Stimulated activated CD8-positive, alpha-beta memory T cell treated with anti-CD3 and anti-CD28 coated beads, Interleukin-15, amount 100 ng/mL, for 48 hours (primary cell): ENCODE data around the gene FRMPD1.
A peak's percentile ranks its signal among the peaks of the same experiment; 100 is the strongest.
"Not testable (repeated sequence)": the region's sequence is repeated elsewhere in the genome, so short reads cannot be mapped to it uniquely, and the experiment has no call there.

Experiments used
- DNase-seq, 2 donors: peaks; one replicate each; pipeline ENCODE4 v3.0.0-alpha.2; 2020; ENCODE audit warnings: low read depth in 2 of 2

FRMPD1 gene

GRCh38 chr9:37732952-37733351 is 82.2 kb downstream of the FRMPD1 start:
- no peak for DNase-seq

- DNase-seq, result no peak
Observed at GRCh38 chr9:37739222-37739621, 88.5 kb downstream of the FRMPD1 start.

- DNase-seq, result no peak
Observed at GRCh38 chr9:37740128-37740527, 89.4 kb downstream of the FRMPD1 start.

GRCh38 chr9:37740631-37741328 is 90.0 kb downstream of the FRMPD1 start:
- no peak for DNase-seq

- no peak for DNase-seq
Observed at GRCh38 chr9:37745970-37746369, 95.2 kb downstream of the FRMPD1 start.

- DNase-seq, result no peak
Observed at GRCh38 chr9:37746448-37747270, 95.9 kb downstream of the FRMPD1 start.

- DNase-seq, result peak; percentile 22 to 43
Observed at GRCh38 chr9:37747271-37747753, 96.6 kb downstream of the FRMPD1 start.

- no peak for DNase-seq
Observed at GRCh38 chr9:37749129-37749528, 98.4 kb downstream of the FRMPD1 start.

- DNase-seq, result no peak
Observed at GRCh38 chr9:37751186-37751585, 100.4 kb downstream of the FRMPD1 start.

GRCh38 chr9:37751704-37752103 is 101.0 kb downstream of the FRMPD1 start:
- DNase-seq, result not testable (repeated sequence)

- not testable (repeated sequence) for DNase-seq
Observed at GRCh38 chr9:37752112-37752511, 101.4 kb downstream of the FRMPD1 start.

- DNase-seq, result peak in 1 of 2 donors; percentile 6
Observed at GRCh38 chr9:37752642-37753488, 102.1 kb downstream of the FRMPD1 start.

GRCh38 chr9:37753489-37754190 is 102.9 kb downstream of the FRMPD1 start, which contains the start of gene TRMT10B:
Gene TRMT10B, plus strand, starts transcription at chr9:37753805. Its CDS starts 8,127 bp downstream, at chr9:37761932.
- DNase-seq, result peak; percentile 57 to 65

- DNase-seq, result no peak
Observed at GRCh38 chr9:37758747-37759146, 108.0 kb downstream of the FRMPD1 start.

- no peak for DNase-seq
Observed at GRCh38 chr9:37760416-37761161, 109.8 kb downstream of the FRMPD1 start.

- DNase-seq, result no peak
Observed at GRCh38 chr9:37761511-37761910, 110.8 kb downstream of the FRMPD1 start.

GRCh38 chr9:37765263-37765662 is 114.5 kb downstream of the FRMPD1 start:
- not testable (repeated sequence) for DNase-seq

- DNase-seq, result no peak
Observed at GRCh38 chr9:37769306-37769705, 118.6 kb downstream of the FRMPD1 start.

GRCh38 chr9:37769995-37770394 is 119.2 kb downstream of the FRMPD1 start:
- no peak for DNase-seq

GRCh38 chr9:37775216-37775919 is 124.6 kb downstream of the FRMPD1 start:
- no peak for DNase-seq
